ENCODE data around the gene ERN2. TPM values are rescaled to one million over a fixed set of nuclear protein-coding genes. Genes with fewer than 3 reads are reported as not detected.
"Not testable (repeated sequence)": the region's sequence is repeated elsewhere in the genome, so short reads cannot be mapped to it uniquely, and the experiment has no call there.

ERN2 gene
- total and polyA plus RNA-seq, 12 donors: 0.20 to 2.7 (median 1.3) TPM; not detected in 1

DNA sequence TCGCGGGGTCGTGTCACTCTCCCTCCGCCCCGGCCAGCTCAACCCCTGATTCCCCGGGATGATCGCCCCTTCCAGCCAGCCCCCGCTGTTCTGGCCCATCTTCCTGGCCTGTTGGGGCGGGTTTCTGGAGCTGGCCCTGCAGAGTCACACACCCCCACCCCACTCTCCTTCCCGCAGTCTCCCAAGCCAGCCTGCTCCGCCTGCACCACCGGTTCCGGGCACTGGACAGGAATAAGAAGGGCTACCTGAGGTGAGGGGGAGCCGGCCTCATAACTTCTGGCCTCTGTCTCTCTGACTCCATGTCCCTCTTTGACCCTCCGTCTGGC lies 42.4 kb upstream of the ERN2 start:
- intact Hi-C loops (cut with DNase I): no loop called here
- TF ChIP-seq, protein P1, sequence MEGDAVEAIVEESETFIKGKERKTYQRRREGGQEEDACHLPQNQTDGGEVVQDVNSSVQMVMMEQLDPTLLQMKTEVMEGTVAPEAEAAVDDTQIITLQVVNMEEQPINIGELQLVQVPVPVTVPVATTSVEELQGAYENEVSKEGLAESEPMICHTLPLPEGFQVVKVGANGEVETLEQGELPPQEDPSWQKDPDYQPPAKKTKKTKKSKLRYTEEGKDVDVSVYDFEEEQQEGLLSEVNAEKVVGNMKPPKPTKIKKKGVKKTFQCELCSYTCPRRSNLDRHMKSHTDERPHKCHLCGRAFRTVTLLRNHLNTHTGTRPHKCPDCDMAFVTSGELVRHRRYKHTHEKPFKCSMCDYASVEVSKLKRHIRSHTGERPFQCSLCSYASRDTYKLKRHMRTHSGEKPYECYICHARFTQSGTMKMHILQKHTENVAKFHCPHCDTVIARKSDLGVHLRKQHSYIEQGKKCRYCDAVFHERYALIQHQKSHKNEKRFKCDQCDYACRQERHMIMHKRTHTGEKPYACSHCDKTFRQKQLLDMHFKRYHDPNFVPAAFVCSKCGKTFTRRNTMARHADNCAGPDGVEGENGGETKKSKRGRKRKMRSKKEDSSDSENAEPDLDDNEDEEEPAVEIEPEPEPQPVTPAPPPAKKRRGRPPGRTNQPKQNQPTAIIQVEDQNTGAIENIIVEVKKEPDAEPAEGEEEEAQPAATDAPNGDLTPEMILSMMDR (IDR thresholded peaks at IDR 0.05): no peak
- TF ChIP-seq POLR2A (IDR thresholded peaks at IDR 0.05): no peak
- Histone ChIP-seq H3K4me1 (replicated peaks in 1 of 2) (peaks cover 8% of the 10 kb centered on the region in 2 donors), H3K27ac (no peak overlapping the region), H3K4me3 (peak overlapping the region in 1 of 4 donors; percentile 48), H3K36me3 (replicated peaks in 1 of 2) (no peaks in the 10 kb centered on the region), H3K9me3 (replicated peaks in 1 of 3) (no peaks in the 10 kb centered on the region), H3K27me3 (peaks cover 26% of the 10 kb centered on the region)
- 34 to 50% (median 38%) methylated on average over 2 to 15 of the region's 15 CpGs for WGBS, 4 donors
- no peak for DNase-seq

DNA sequence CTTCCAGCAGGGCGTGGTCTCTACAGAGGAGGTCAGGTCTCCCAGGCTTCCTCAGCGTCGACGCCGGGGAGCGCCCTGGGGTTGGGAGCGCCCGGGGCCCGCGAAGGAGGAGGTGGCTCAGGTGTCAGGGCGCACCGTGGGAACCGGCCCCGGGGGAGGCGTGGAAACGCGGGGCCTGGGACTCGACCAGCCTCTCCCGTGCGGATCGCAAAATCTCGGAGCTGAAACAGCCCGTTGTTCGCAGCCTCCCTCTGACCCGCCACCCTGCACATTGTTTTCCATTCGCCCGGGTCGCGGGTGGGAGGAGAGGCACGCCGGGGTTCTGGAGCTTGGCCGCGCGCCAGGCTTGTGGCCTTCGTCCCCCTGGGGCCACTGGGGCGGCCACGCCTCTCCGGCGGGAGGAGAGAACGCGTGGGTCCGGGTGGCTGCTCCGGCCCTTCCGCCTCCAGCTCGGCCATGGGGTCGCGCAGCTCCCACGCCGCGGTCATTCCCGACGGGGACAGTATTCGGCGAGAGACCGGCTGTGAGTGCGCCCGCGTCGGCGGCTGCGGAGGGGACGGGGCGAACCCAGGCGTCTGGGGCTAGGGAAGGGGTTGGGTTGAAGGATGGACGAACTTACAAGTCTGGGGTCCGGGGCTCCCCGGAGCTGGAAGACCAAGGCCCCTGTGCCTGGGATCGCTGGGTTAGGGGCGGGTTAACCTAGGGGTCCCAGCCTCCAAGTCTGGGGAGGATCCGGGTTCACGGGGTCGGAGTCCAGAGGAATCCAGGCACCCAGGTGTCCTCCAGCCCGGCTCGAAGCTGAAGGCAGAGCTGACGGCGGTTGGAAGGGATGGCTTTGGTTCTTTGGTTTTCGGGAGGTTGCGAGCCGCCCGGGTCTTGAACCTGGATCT lies 41.8 kb upstream of the ERN2 start, which contains the start of gene CHP2:
Gene CHP2 (plus strand): TSS at position 433 of the 890 bp plus-strand sequence. CDS start 24 bp downstream, at position 457.
- peak within 1 kb of the TSS in 1 of 4 donors; percentile 48 for H3K4me3 ChIP-seq
- peaks cover 26% of the 10 kb centered on the region for H3K27me3 ChIP-seq
- no peak for TF ChIP-seq POLR2A (IDR thresholded peaks at IDR 0.05)
- TF ChIP-seq, protein P1 (IDR thresholded peaks at IDR 0.05): no peak
- no peak within 1 kb of the TSS for H3K27ac ChIP-seq
- peak in 3 of 7 donors; percentile 4 to 15 (median 14) for DNase-seq
- H3K9me3 ChIP-seq (replicated peaks in 1 of 3): no peaks in the 10 kb centered on the region
- H3K4me1 ChIP-seq (replicated peaks in 1 of 2): peaks cover 8% of the 10 kb centered on the region in 2 donors
- no peaks in the 10 kb centered on the region for H3K36me3 ChIP-seq (replicated peaks in 1 of 2)
- WGBS, 4 donors: 3 to 8% (median 3%) methylated on average over 23 to 80 of the region's 80 CpGs
- intact Hi-C loops (cut with DNase I): no loop called here

DNA sequence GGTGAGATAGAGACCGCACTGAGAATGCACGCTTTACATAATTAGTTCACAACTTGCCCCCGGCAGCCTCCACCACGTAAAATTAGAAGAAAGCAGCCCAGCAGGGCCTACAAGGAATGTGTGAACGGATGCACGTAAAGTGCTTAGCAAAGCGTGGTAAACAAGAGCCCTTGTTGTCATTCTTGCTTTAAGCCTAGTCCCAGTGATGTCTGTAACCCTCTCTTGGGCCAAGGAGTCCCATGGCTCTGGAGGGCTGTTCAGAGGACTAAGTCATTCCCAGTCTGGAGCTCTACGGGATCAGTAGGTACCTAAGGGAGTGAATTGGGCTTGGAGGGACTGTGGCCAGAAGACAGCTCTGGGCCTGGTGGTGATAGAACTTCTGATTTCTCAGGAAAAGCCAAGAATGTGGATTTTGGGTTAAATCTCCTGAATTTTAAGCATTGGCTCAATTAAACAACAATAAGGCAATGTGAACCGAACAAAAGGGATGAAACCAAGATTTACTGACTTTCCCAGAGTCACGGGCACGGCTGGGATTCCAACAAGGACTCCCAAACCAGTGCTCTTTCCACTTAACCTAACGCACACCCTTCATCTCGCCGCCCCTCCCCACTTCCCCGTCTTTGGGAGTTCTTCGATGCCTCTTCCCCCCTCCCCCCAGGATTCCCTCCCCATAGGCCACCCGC lies 41.0 kb upstream of the ERN2 start:
- Histone ChIP-seq H3K4me3 (peak overlapping the region in 1 of 4 donors; percentile 48), H3K27me3 (peaks cover 26% of the 10 kb centered on the region)
- no peak for DNase-seq

DNA sequence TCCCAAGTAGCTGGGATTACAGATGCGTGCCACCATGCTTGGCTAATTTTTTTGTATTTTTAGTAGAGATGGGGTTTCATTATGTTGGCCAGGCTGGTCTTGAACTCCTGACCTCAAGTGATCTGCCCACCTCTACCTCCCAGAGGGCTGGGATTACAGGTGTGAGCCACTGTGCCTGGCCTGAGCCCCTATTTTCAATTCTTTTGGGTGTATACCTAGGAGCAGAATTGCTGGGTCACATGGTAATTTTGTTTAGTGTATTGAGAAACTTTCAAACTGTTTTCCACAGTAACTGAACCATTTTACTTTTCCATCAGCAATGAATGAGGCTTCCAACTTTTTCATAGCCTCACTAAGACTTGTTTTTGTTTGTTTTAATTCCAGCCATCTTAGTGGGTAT lies 38.0 kb upstream of the ERN2 start:
- H3K27me3 ChIP-seq: peaks cover 24% of the 10 kb centered on the region
- WGBS, 4 donors: 73 to 94% (median 90%) methylated on average over 1 of the region's 1 CpG
- H3K36me3 ChIP-seq (replicated peaks in 1 of 2); DNase-seq; intact Hi-C loops (cut with DNase I); H3K27ac ChIP-seq; H3K4me3 ChIP-seq; H3K9me3 ChIP-seq (replicated peaks in 1 of 3); H3K4me1 ChIP-seq (replicated peaks in 1 of 2): not testable (repeated sequence)

More for the DNA sequence above, 41.0 kb upstream of the ERN2 start:
- Histone ChIP-seq H3K36me3 (replicated peaks in 1 of 2) (no peaks in the 10 kb centered on the region), H3K9me3 (replicated peaks in 1 of 3) (no peaks in the 10 kb centered on the region), H3K27ac (no peak overlapping the region), H3K4me1 (replicated peaks in 1 of 2) (peaks cover 8% of the 10 kb centered on the region in 2 donors)
- 48 to 59% (median 50%) methylated on average over 17 of the region's 17 CpGs for WGBS, 4 donors
- TF ChIP-seq POLR2A (IDR thresholded peaks at IDR 0.05): no peak
- TF ChIP-seq, protein P1 (IDR thresholded peaks at IDR 0.05): no peak
- intact Hi-C loops (cut with DNase I): no loop called here

Data from adrenal gland (tissue), 12 donors.